ENCODE measurements around the gene GART.

DNA sequence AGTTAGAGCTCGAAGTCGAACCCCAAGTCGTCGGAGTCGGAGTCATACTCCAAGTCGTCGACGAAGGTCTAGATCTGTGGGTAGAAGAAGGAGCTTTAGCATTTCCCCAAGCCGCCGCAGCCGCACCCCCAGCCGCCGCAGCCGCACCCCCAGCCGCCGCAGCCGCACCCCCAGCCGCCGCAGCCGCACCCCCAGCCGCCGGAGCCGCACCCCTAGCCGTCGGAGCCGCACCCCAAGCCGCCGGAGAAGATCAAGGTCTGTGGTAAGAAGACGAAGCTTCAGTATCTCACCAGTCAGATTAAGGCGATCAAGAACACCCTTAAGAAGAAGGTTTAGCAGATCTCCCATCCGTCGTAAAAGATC is 13.0 kb upstream of the GART start:
- TF ChIP-seq POLR2A (IDR thresholded peaks at IDR 0.05) (no peak), CTCF (IDR thresholded peaks at IDR 0.05) (no peak)
